H9 (cell line): ENCODE data around the gene PAQR5. TPM values are rescaled to one million over a fixed set of nuclear protein-coding genes. Genes with fewer than 3 reads are reported as not detected.

ENCODE experiments used
- DNase-seq: peaks from one replicate; pipeline ENCODE4 v3.0.0-alpha.2; 2017
- H2AFZ ChIP-seq: one replicate; pipeline ENCODE4 v1.6.1; 2013; ENCODE audit warnings: mild to moderate bottlenecking, low read length, control low read depth, moderate library complexity
- H2AK5ac ChIP-seq: 2 replicates; pipeline ENCODE4 v1.6.1; 2013; ENCODE audit warnings: low read length, control low read depth, mixed read lengths; ENCODE audit not compliant: insufficient read length
- H2BK120ac ChIP-seq: one replicate; pipeline ENCODE4 v1.6.1; 2013; ENCODE audit warnings: low read depth, mild to moderate bottlenecking, low read length, control low read depth, inconsistent platforms; ENCODE audit not compliant: poor library complexity, severe bottlenecking
- H2BK12ac ChIP-seq: 2 replicates; pipeline ENCODE4 v1.6.1; 2013; ENCODE audit warnings: low read length, control low read depth, mixed read lengths, low read depth; ENCODE audit not compliant: insufficient read length
- H2BK15ac ChIP-seq: 2 replicates; pipeline ENCODE4 v1.6.1; 2013; ENCODE audit warnings: low read depth, low read length, control low read depth
- H2BK20ac ChIP-seq: one replicate; pipeline ENCODE4 v1.6.1; 2013; ENCODE audit warnings: low read depth, mild to moderate bottlenecking, low read length, control low read depth, inconsistent platforms; ENCODE audit not compliant: poor library complexity, severe bottlenecking
- H2BK5ac ChIP-seq: 2 replicates; pipeline ENCODE4 v1.6.1; 2013; ENCODE audit warnings: low read length, control low read depth, mixed read lengths; ENCODE audit not compliant: insufficient read length
- H3K14ac ChIP-seq: 2 replicates; pipeline ENCODE4 v1.6.1; 2013; ENCODE audit warnings: low read length, control low read depth; ENCODE audit not compliant: insufficient read depth
- H3K18ac ChIP-seq: 2 replicates; pipeline ENCODE4 v1.6.1; 2013; ENCODE audit warnings: low read depth, mild to moderate bottlenecking, mixed read lengths, low read length, control low read depth; ENCODE audit not compliant: insufficient read length
- H3K23ac ChIP-seq: 2 replicates; pipeline ENCODE4 v1.6.1; 2013; ENCODE audit warnings: low read length, control low read depth, mixed read lengths, low read depth; ENCODE audit not compliant: insufficient read length
- H3K23me2 ChIP-seq: 2 replicates; pipeline ENCODE4 v1.6.1; 2013; ENCODE audit warnings: low read depth, mild to moderate bottlenecking, mixed read lengths, low read length, control low read depth; ENCODE audit not compliant: insufficient read length, poor library complexity, severe bottlenecking
- H3K27ac ChIP-seq: 2 replicates; pipeline ENCODE4 v1.5.1; 2013; ENCODE audit warnings: low read length, control low read depth, mixed read lengths, low read depth; ENCODE audit not compliant: insufficient read length
- H3K27me3 ChIP-seq: 2 replicates; pipeline ENCODE4 v1.6.1; 2013; ENCODE audit warnings: low read length, control low read depth, inconsistent platforms; ENCODE audit not compliant: insufficient read depth
- H3K4ac ChIP-seq: 2 replicates; pipeline ENCODE4 v1.6.1; 2013; ENCODE audit warnings: low read depth, mild to moderate bottlenecking, control low read depth, inconsistent platforms, low read length, moderate library complexity
- H3K4me1 ChIP-seq: 2 replicates; pipeline ENCODE4 v1.6.1; 2013; ENCODE audit warnings: low read length, control low read depth, inconsistent platforms; ENCODE audit not compliant: insufficient read depth
- H3K4me2 ChIP-seq: 2 replicates; pipeline ENCODE4 v1.6.1; 2013; ENCODE audit warnings: low read length, control low read depth, mixed read lengths; ENCODE audit not compliant: insufficient read length, insufficient read depth
- H3K56ac ChIP-seq: 2 replicates; pipeline ENCODE4 v1.6.1; 2013; ENCODE audit warnings: low read depth, mild to moderate bottlenecking, mixed read lengths, low read length, control low read depth; ENCODE audit not compliant: insufficient read length
- H3K79me1 ChIP-seq: 2 replicates; pipeline ENCODE4 v1.6.1; 2013; ENCODE audit warnings: low read depth, mild to moderate bottlenecking, moderate library complexity, low read length, control low read depth, inconsistent platforms; ENCODE audit not compliant: insufficient read depth, poor library complexity, severe bottlenecking
- H3K79me2 ChIP-seq: 2 replicates; pipeline ENCODE4 v1.6.1; 2013; ENCODE audit warnings: low read length, control low read depth, inconsistent platforms; ENCODE audit not compliant: insufficient read depth
- H3K9ac ChIP-seq: 2 replicates; pipeline ENCODE4 v1.6.1; 2013; ENCODE audit warnings: low read length, control low read depth, mixed read lengths; ENCODE audit not compliant: insufficient read length; ENCODE audit errors: extremely low read depth
- H3K9me3 ChIP-seq: one replicate; pipeline ENCODE4 v1.6.1; 2013; ENCODE audit warnings: low read depth, low read length, inconsistent platforms; ENCODE audit not compliant: control insufficient read depth
- H3T11ph ChIP-seq: one replicate; pipeline ENCODE4 v1.6.1; 2013; ENCODE audit warnings: mild to moderate bottlenecking, low read length, control low read depth, inconsistent platforms
- H4K20me1 ChIP-seq: one replicate; pipeline ENCODE4 v1.6.1; 2013; ENCODE audit not compliant: control insufficient read depth, insufficient read length, insufficient read depth
- H4K5ac ChIP-seq: 2 replicates; pipeline ENCODE4 v1.6.1; 2013; ENCODE audit warnings: low read depth, mild to moderate bottlenecking, mixed read lengths, low read length, control low read depth; ENCODE audit not compliant: insufficient read length
- H4K8ac ChIP-seq: replicated peaks from 2 replicates; pipeline ENCODE4 v1.6.1; 2013; ENCODE audit warnings: low read length, control low read depth, mixed read lengths, low read depth; ENCODE audit not compliant: insufficient read length
- H4K91ac ChIP-seq: 2 replicates; pipeline ENCODE4 v1.6.1; 2013; ENCODE audit warnings: low read depth, mild to moderate bottlenecking, moderate library complexity, mixed read lengths, low read length, control low read depth; ENCODE audit not compliant: insufficient read length
- H3K27ac Mint-ChIP-seq, 3 experiments: 2 replicates in 2 of 3; 3 replicates in 1 of 3; pipeline ENCODE4 v1.8.0; 2020 to 2021; ENCODE audit warnings: mixed read lengths in 3 of 3, mild to moderate bottlenecking in 1 of 3, moderate library complexity in 1 of 3
- H3K27me3 Mint-ChIP-seq: 2 replicates; pipeline ENCODE4 v1.8.0; 2021; ENCODE audit warnings: low read depth, mild to moderate bottlenecking, moderate library complexity, mixed read lengths
- H3K36me3 Mint-ChIP-seq, 3 experiments: 2 replicates in 2 of 3; 3 replicates in 1 of 3; pipeline ENCODE4 v1.8.0; 2020 to 2021; ENCODE audit warnings: low read depth in 3 of 3, mixed read lengths in 3 of 3; ENCODE audit not compliant: insufficient read depth in 1 of 3
- H3K4me1 Mint-ChIP-seq, 2 experiments: 2 replicates each; pipeline ENCODE4 v1.8.0; 2020; ENCODE audit warnings: mixed read lengths in 2 of 2
- H3K4me3 Mint-ChIP-seq, 2 experiments: 2 replicates in 1 of 2; 3 replicates in 1 of 2; pipeline ENCODE4 v1.8.0; 2020 to 2021; ENCODE audit warnings: mild to moderate bottlenecking in 2 of 2, mixed read lengths in 2 of 2, moderate library complexity in 1 of 2
- H3K9me3 Mint-ChIP-seq, 2 experiments: 2 replicates in 1 of 2; 3 replicates in 1 of 2; pipeline ENCODE4 v1.8.0; 2020; ENCODE audit warnings: mild to moderate bottlenecking in 2 of 2, mixed read lengths in 2 of 2, moderate library complexity in 1 of 2
- WGBS: extraction: QIAGEN DNeasy Blood & Tissue Kit; methylation state at CpG from one replicate; pipeline ENCODE4 v1.1.7; 2013; ENCODE audit warnings: missing lambda C conversion rate, low lambda C conversion rate, mixed read lengths; ENCODE audit not compliant: insufficient read length; ENCODE audit errors: extremely low coverage; 5-methylcytosine and 5-hydroxymethylcytosine counted together
- total RNA-seq: library from RNA; stranded (reverse); gene quantifications from 2 replicates; pipeline ENCODE4 v1.2.1, GENCODE V29; 2021
- TF ChIP-seq, protein P1 (sequence below): fragments of 200-600 bp; sonication (generic); conservative IDR thresholded peaks from 3 replicates; pipeline ENCODE4 v1.8.0; 2021; ENCODE audit warnings: antibody characterized with exemption, mild to moderate bottlenecking

PAQR5 gene
- total RNA-seq, 1 experiment from 2014 or later = 1.6 TPM

DNA sequence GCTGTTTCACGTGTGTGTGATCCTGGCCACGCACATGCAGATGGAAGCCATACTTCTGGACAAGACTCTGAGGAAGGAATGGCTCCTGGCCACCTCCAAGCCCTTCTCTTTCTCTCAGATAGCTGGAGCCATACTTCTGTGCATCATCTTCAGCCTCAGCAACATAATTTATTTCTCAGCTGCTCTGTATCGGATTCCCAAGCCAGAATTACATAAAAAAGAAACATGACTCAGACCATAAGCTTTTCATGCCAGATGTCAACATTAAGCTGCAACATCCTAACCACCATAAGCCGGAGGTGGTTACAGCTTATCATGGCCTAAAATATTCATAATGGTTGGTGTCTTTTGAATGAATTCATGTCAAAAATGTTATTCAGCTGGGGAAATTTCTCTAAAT lies 104.9 kb downstream of the PAQR5 start:
- Mint-ChIP-seq H3K36me3 (no peaks in the 10 kb centered on the region), H3K27ac (no peak overlapping the region), H3K27me3 (no peaks in the 10 kb centered on the region), H3K4me3 (no peak overlapping the region), H3K9me3 (no peaks in the 10 kb centered on the region), H3K4me1 (0 out of 4 replicates have a peak, but pooled peaks cover 0 to 3% of the 10 kb centered on the region in 2 experiments)
- H4K5ac ChIP-seq = no peak overlapping the region
- H3K27ac ChIP-seq = no peak overlapping the region
- no peaks in the 10 kb centered on the region for H3K27me3 ChIP-seq
- no peaks in the 10 kb centered on the region for H3K79me1 ChIP-seq
- no peak overlapping the region for H4K8ac ChIP-seq
- no peaks in the 10 kb centered on the region for H3K79me2 ChIP-seq
- H2BK20ac ChIP-seq = no peak overlapping the region
- H3K4ac ChIP-seq = no peak overlapping the region
- H2BK5ac ChIP-seq = no peak overlapping the region
- H3K4me2 ChIP-seq = no peak overlapping the region
- H3K18ac ChIP-seq = no peak overlapping the region
- WGBS = no CpG with 5 or more reads among the region's 4 CpGs
- no peaks in the 10 kb centered on the region for H3K4me1 ChIP-seq
- H3K23me2 ChIP-seq = no peaks in the 10 kb centered on the region
- no peak overlapping the region for H2BK12ac ChIP-seq
- no peak overlapping the region for H4K91ac ChIP-seq
- DNase-seq = no peak
- H3K56ac ChIP-seq = no peak overlapping the region
- TF ChIP-seq, protein P1, sequence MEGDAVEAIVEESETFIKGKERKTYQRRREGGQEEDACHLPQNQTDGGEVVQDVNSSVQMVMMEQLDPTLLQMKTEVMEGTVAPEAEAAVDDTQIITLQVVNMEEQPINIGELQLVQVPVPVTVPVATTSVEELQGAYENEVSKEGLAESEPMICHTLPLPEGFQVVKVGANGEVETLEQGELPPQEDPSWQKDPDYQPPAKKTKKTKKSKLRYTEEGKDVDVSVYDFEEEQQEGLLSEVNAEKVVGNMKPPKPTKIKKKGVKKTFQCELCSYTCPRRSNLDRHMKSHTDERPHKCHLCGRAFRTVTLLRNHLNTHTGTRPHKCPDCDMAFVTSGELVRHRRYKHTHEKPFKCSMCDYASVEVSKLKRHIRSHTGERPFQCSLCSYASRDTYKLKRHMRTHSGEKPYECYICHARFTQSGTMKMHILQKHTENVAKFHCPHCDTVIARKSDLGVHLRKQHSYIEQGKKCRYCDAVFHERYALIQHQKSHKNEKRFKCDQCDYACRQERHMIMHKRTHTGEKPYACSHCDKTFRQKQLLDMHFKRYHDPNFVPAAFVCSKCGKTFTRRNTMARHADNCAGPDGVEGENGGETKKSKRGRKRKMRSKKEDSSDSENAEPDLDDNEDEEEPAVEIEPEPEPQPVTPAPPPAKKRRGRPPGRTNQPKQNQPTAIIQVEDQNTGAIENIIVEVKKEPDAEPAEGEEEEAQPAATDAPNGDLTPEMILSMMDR = no peak
- no peak overlapping the region for H3K14ac ChIP-seq
- H3T11ph ChIP-seq = no peak overlapping the region
- no peak overlapping the region for H2BK120ac ChIP-seq
- no peak overlapping the region for H3K9ac ChIP-seq
- no peaks in the 10 kb centered on the region for H4K20me1 ChIP-seq
- no peak overlapping the region for H2AFZ ChIP-seq
- no peak overlapping the region for H2BK15ac ChIP-seq
- H3K9me3 ChIP-seq = no peaks in the 10 kb centered on the region
- no peak overlapping the region for H3K23ac ChIP-seq
- H2AK5ac ChIP-seq = no peak overlapping the region
